GM21825 (cell line): ENCODE results near the gene ADRB1.
A peak's percentile ranks its signal among the peaks of the same experiment; 100 is the strongest.

ENCODE experiments used
- ATAC-seq: cut with Tn5 transposase; IDR thresholded peaks from one replicate; pipeline ENCODE4 v1.9.1; 2021; ENCODE audit warnings: mild to moderate bottlenecking, moderate library complexity; ENCODE audit not compliant: unreplicated experiment

The ADRB1 gene

DNA sequence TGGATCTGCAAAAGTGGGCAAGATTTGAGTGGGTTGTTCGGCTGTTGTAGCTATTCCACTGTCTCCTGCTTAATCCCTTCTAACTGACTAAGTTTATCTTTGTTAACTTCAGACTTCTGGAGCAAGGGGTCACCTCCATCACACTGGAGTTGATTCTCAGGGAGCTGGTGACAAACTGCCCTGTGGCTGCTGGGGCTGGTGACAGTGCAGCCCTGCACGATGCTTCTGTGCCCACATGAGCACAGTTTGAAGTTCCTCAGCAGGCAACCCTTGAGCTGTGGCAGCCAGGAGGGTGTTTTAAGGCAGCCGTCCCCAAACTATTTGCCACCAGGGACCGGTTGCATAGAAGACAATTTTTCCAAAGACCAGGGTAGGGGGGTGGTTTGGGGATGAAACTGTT, 40.5 kb downstream of the ADRB1 start:
- ATAC-seq, result no peak

DNA sequence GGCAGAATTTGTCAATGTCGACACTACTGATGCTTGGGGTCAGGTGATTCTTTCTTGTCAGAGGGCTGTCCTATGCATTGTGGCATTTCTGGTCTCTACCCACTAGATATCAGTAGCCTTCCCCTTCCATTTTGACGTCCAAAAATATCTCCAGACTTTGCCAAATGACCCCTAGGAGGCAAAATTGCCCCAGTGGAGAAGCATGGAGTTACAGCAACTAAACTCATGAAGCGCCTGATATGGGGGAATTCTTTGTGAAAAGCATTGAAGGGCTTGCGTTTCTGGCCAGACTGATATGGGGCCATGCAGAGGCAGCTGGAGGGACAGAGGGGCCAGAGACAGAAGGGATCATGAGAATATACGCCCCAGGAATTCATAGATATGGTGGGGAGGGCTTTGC, 43.6 kb downstream of the ADRB1 start:
- ATAC-seq, result no peak

DNA sequence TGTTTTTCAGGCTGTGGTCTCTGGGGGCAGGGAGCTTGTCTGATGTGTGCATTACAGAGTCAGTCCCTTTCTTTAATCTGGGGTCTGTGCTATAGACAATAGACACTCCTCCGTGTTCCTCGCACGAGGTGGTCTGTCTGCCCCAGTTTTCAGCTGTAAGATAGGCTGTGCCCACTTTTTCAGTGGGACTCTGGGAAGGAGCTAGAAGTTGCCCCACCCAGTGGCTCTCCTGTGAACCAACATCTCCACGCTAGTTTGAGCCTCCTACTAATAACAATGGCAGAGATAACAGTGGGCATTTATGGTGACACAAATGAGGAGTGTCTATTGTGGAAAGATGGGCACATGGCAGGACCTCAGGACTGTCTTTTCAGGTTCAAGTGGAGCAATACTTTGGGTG, 44.0 kb downstream of the ADRB1 start:
- ATAC-seq, result no peak

DNA sequence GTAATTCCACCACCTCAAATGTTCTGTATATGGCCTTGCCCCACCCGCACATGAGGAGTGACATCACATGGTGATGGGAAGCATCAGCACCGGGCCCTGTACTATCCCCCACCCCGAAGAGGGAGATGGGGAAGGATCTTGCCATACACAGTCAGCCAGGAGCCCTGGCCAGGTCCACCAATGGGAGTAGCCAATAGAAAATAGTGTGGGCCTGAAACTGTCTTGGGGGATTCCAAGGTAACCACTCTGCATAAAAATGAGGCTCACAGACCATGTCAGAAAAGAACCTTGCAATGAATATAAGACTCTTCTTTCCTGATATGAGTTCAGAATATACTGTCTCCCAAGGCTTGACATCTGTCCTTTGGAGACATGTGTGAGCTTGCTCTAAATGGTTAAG, 51.1 kb downstream of the ADRB1 start:
- no peak for ATAC-seq

DNA sequence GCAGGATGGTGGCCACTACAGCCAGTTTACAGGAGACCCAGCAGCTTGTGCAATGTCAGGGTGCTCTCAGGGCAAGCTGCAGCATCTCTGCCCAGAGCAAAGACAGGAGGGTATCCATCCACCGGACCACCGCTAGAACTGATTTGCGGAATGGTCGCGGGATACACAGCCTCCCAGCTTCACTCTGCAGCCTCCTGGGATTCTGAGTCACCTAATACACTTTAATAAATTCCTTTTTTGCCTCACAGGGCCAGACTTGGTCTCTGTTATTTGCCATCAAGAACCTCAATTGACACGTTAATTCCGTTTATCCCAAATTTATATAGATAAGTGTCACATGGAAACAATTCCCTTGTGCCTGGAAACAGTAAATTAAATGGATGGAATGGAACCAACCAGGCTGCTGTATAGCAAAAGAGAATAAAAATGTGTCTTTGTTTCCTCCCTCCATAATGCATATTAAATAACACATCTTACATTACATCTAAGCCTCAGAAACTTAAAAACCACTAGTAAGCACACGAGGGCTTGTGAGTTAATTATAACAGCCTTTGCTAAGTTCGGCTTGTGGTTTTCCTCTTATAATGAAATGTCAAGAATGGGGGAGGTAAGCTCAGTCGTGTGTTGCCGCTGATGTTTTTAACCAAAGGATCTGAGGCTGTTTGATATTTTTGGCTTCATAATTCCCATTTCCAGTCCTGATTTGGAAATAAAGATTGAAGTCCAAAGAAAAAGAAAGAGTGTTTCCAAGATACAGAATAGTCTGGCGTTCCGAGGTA, 52.1 kb downstream of the ADRB1 start:
- ATAC-seq, result peak; percentile 69
